HG02938 (cell line): ENCODE results near the gene MKI67.
"Not testable (repeated sequence)": the region's sequence is repeated elsewhere in the genome, so short reads cannot be mapped to it uniquely, and the experiment has no call there.

Source experiments
- ATAC-seq: cut with Tn5 transposase; IDR thresholded peaks from one replicate; pipeline ENCODE4 v1.9.1; 2021; ENCODE audit warnings: mild to moderate bottlenecking, moderate library complexity; ENCODE audit not compliant: unreplicated experiment

MKI67 gene

GRCh38 chr10:128150561-128150960, 24.3 kb upstream of the MKI67 start:
- ATAC-seq, result no peak

GRCh38 chr10:128150045-128150493, 23.8 kb upstream of the MKI67 start:
- peak; percentile 82 for ATAC-seq

- ATAC-seq, result no peak
Measured at GRCh38 chr10:128149267-128150014, 23.2 kb upstream of the MKI67 start.

DNA sequence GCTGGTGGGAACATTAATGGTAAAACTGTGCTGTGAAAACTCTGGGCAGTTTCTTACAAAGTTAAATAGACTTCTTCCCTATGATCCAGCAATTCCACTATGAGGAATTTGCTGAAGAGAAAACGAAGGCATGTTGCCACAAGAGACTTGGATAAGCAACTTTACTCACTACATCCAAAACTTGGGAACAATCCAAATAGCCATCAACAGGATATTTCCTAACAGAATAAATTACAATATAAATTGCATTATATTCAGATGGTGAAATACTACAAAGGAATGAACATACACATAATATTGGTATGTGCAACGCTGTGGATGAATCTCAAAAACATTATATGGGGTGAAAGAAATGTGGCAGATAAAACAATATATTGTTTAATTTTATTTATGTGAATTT, 21.4 kb upstream of the MKI67 start:
- ATAC-seq, result no peak

- peak; percentile 53 for ATAC-seq
Measured at GRCh38 chr10:128147064-128147463, 20.8 kb upstream of the MKI67 start.

DNA sequence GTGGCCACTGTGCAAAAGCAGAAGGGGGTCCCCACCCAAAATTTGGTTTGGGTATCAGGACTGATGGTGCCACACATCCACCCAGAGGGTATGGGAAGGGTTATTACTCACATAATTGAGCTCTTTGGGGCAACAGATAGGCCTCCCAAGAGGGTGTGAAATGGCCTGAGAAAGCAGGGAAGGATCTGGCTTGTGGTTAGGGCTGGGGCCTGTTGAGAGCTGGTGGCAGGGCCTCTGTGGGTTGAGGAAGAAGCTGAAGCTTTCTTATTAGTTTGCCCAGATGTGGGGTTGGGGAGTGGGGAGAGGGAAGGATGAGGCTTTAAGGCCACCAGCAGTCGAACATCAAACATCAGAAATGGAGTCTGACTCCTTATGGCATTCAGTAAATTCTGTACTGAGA, 18.3 kb upstream of the MKI67 start:
- ATAC-seq, result no peak

- no peak for ATAC-seq
Measured at GRCh38 chr10:128143531-128143930, 17.3 kb upstream of the MKI67 start.

GRCh38 chr10:128140425-128140824, 14.2 kb upstream of the MKI67 start:
- no peak for ATAC-seq

DNA sequence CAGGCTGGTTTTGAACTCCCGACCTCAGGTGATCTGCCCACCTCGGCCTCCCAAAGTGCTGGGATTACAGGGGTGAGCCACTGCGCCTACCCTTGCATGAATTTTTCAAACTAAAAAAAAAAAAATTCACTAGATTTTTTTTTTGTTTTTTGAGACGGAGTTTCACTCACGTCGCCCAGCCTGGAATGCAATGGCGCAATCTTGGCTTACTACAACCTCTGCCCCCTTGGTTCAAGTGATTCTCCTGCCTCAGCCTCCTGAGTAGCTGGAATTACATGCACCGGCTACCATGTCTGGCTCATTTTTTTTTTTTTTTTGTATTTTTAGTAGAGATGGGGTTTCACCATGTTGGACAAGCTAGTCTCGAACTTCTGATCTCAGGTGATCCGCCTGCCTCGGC, 12.2 kb upstream of the MKI67 start:
- ATAC-seq, result not testable (repeated sequence)

DNA sequence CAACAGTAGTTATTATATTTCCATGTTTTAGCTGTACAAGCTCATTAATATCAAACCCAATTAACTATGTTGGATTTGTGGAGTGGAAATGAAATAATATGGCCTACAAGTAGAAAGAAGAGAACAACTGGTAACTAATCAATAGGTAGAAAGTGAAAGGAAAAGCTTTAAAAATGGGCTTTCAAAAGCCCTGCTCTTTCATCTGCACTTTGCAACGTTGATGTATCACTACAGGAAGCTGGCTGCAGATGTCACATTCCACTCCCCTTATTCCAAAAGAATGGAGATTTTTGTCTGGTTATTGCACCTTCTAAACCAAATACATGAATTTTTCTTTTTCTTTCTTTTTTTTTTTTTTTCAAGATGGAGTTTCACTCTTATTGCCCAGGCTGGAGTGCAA, 11.7 kb upstream of the MKI67 start:
- ATAC-seq, result no peak

DNA sequence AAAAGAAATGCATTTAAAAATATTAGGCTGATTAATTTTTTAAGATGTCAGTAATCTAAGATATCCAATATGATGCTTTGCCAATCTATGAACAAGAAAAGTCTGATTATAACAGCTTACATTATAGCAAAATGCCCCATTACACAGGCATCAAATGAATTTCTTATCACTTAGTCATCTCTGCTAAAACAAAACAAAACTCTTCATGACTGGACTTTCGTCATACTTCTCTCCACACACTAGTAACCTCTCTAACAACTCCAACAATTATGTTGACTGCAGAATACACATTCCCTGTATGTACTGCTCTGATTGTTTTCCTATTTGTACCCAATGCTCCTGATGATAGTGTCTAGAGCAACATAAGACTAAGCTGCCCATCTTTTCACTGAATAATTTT, 3.8 kb upstream of the MKI67 start:
- ATAC-seq, result no peak

DNA sequence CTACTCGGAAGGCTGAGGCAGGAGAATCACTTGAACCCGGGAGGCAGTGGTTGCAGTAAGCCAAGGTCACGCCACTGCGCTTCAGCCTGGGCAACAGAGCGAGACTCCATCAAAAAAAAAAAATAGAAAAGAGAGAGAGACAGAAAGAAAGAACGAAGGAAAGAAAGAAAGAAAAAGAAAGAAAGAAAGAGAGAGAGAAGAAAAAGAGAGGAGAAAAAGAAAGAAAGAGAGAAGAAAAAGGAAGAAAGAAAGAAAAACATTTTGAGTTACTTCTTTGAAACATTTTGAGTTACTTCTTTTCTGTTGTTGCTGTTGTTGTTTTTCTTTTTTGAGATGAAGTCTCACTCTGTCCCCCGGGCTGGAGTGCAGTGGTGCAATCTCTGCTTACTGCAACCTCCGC, 2.4 kb upstream of the MKI67 start:
- ATAC-seq, result no peak

- ATAC-seq, result no peak
Measured at GRCh38 chr10:128125416-128125943, 743 bp downstream of the MKI67 start.

DNA sequence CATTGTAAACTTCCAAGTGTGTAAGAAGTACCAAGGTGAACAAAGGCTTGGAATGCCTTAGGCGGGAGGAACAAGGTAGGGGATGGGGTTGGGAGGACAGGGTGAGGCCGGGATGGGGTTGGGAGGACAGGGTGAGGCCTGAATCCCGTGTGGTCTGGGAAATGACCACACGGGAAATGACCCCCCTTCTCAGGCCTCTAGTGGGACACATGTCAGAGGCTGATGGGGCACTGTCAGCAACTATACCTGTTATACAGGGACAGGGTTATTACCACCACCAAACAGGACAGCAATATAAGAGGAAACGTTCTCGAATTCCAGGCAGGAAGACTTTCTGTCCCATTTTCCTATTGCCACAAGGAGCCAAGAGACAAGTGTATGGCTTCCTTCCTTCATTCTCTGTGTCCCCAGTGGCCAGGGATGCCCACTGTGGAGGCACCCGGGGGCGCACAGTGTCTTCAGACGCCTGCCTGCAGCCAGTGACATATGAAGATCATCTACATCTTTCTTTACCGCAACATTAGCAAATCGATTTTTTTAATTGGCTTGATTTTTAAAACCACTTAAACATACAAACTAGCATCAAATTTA, 1.3 kb downstream of the MKI67 start:
- no peak for ATAC-seq

GRCh38 chr10:128123846-128124245, 2.4 kb downstream of the MKI67 start:
- ATAC-seq, result no peak

DNA sequence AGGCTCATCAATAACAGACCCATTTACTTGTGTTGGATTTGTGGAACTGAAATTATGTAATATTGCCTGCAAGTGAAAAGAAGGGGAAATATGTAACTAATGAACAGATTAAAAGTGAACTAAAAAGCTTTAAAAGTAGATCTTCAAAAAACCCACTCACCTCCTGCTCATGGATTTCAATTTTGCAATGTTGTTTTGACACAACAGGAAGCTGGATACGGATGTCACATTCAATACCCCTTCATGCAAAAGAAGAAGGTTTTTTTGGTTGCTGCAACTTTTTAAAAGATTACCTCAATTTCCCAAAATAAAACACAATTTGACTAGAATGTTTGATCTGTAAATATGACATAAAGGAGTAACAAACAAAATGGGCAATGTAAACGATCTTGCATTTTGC, 3.3 kb downstream of the MKI67 start:
- ATAC-seq, result no peak

GRCh38 chr10:128121750-128122412, 4.3 kb downstream of the MKI67 start:
- no peak for ATAC-seq

- ATAC-seq, result no peak
Measured at GRCh38 chr10:128116851-128117615, 9.2 kb downstream of the MKI67 start.

GRCh38 chr10:128116187-128116586, 10.0 kb downstream of the MKI67 start:
- no peak for ATAC-seq

DNA sequence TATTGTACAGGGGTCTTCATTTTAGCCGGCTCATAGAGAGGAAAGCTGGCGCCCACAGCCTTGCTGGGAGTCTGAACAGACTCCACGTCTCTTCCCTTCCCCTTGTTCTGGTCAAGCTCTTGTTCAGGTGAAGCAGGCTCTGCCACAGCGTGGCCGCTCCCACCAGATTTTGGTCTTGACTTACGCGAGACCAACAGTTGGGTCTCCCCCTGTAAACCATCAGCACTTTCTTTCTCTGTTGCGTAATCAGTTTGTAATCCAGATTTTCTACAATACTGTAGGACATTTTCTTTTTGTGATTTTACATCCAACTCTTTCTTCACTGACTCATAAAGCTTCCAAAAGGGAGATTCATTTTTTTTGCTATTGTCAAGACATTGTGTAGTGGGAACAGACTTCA, 10.9 kb downstream of the MKI67 start:
- ATAC-seq, result no peak

DNA sequence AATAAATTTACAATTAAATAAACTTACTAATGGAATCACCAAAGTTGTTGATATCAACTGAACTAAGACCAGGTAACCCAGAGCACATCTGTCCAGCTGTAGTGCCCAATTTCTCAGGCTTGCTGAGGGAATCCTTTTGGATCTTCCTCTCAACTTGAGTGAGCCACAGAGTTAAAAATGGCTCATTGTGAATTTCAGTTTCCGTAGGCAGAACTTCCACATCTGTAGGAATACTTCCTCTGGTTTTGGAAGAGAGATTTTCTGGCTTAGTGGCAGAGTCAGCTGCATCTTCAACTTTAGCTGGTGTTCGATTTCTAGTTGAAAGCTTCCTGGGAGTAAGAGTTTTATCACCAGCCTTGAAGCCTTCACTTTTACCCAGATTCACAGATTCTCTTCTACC, 11.3 kb downstream of the MKI67 start:
- ATAC-seq, result no peak
